GM12878 (cell line): ENCODE measurements around the gene SMTNL2.

ENCODE experiments used
- CEBPZ ChIP-seq: fragments of 150-350 bp; IDR thresholded peaks from 2 replicates; pipeline ENCODE4 v1.6.1; 2016; ENCODE audit warnings: low read depth, low read length
- CHD4 ChIP-seq: fragments of 200-600 bp; sonication (generic); IDR thresholded peaks from 2 replicates; pipeline ENCODE4 v1.6.1; 2016; ENCODE audit warnings: mild to moderate bottlenecking
- ETV6 ChIP-seq, 2 experiments: fragments of 450-650 bp in 1 of 2; IDR thresholded peaks in 1 of 2; conservative IDR thresholded peaks in 1 of 2; 2 replicates each; pipeline ENCODE4 v1.6.1; 2014; ENCODE audit warnings: antibody characterized with exemption in 1 of 2, borderline replicate concordance in 1 of 2, low read depth in 1 of 2, mild to moderate bottlenecking in 1 of 2, moderate library complexity in 1 of 2
- GABPA ChIP-seq: IDR thresholded peaks from 2 replicates; pipeline ENCODE4 v1.6.1; 2014; ENCODE audit warnings: antibody characterized with exemption, low read depth, mild to moderate bottlenecking, inconsistent platforms
- HDAC6 ChIP-seq: fragments of 200-600 bp; sonication (generic); IDR thresholded peaks from one replicate; pipeline ENCODE4 v1.8.0; 2017; ENCODE audit warnings: antibody characterized with exemption; ENCODE audit not compliant: unreplicated experiment
- NR2C2 ChIP-seq: IDR thresholded peaks from 2 replicates; pipeline ENCODE4 v1.6.1; 2011; ENCODE audit warnings: borderline replicate concordance, low read depth; ENCODE audit not compliant: control insufficient read depth, insufficient read length
- RELA ChIP-seq: fragments of 450-650 bp; IDR thresholded peaks from 2 replicates; pipeline ENCODE4 v1.8.0; 2014; ENCODE audit warnings: borderline replicate concordance; ENCODE audit not compliant: partially characterized antibody
- TCF7 ChIP-seq: IDR thresholded peaks from 2 replicates; pipeline ENCODE4 v1.6.1; 2014; ENCODE audit warnings: antibody characterized with exemption, borderline replicate concordance
- TF ChIP-seq, protein P1 (sequence below), 3 experiments: IDR thresholded peaks in 2 of 3; conservative IDR thresholded peaks in 1 of 3; 2 replicates each; pipeline ENCODE4 v1.5.1; 2011; ENCODE audit warnings: low read depth in 3 of 3, low read length in 3 of 3, mild to moderate bottlenecking in 3 of 3, control low read depth in 2 of 3, moderate library complexity in 2 of 3, inconsistent platforms in 1 of 3, mixed read lengths in 1 of 3; ENCODE audit not compliant: control insufficient read depth in 2 of 3, insufficient read depth in 1 of 3; ENCODE audit errors: extremely low read depth in 1 of 3

GRCh38 chr17:4641297-4642195, 57.2 kb downstream of the SMTNL2 start, which contains the start of gene ALOX15:
- no peak for TF ChIP-seq CHD4
- TF ChIP-seq, protein P1, sequence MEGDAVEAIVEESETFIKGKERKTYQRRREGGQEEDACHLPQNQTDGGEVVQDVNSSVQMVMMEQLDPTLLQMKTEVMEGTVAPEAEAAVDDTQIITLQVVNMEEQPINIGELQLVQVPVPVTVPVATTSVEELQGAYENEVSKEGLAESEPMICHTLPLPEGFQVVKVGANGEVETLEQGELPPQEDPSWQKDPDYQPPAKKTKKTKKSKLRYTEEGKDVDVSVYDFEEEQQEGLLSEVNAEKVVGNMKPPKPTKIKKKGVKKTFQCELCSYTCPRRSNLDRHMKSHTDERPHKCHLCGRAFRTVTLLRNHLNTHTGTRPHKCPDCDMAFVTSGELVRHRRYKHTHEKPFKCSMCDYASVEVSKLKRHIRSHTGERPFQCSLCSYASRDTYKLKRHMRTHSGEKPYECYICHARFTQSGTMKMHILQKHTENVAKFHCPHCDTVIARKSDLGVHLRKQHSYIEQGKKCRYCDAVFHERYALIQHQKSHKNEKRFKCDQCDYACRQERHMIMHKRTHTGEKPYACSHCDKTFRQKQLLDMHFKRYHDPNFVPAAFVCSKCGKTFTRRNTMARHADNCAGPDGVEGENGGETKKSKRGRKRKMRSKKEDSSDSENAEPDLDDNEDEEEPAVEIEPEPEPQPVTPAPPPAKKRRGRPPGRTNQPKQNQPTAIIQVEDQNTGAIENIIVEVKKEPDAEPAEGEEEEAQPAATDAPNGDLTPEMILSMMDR (IDR thresholded peaks at IDR 0.05 in 2 of 3, conservative IDR thresholded peaks at IDR 0.05 in 1 of 3; ENCODE audit: control insufficient read depth in 2 of 3, extremely low read depth in 1 of 3, insufficient read depth in 1 of 3, low read depth in 3 of 3, low read length in 3 of 3): no peak
- no peak for TF ChIP-seq CEBPZ
- TF ChIP-seq NR2C2: no peak
- no peak for TF ChIP-seq TCF7
- no peak for TF ChIP-seq GABPA
- TF ChIP-seq RELA: no peak
- no peak for TF ChIP-seq ETV6 (conservative IDR thresholded peaks at IDR 0.05 in 1 of 2, IDR thresholded peaks at IDR 0.05 in 1 of 2; ENCODE audit: borderline replicate concordance in 1 of 2, low read depth in 1 of 2)
- no peak for TF ChIP-seq HDAC6
